ENCODE measurements around the gene CSF3R. TPM values are rescaled to one million over a fixed set of nuclear protein-coding genes. Genes with fewer than 3 reads are reported as not detected.

CSF3R gene
- total and polyA plus RNA-seq, 2 experiments from 2014 or later, result not detected

DNA sequence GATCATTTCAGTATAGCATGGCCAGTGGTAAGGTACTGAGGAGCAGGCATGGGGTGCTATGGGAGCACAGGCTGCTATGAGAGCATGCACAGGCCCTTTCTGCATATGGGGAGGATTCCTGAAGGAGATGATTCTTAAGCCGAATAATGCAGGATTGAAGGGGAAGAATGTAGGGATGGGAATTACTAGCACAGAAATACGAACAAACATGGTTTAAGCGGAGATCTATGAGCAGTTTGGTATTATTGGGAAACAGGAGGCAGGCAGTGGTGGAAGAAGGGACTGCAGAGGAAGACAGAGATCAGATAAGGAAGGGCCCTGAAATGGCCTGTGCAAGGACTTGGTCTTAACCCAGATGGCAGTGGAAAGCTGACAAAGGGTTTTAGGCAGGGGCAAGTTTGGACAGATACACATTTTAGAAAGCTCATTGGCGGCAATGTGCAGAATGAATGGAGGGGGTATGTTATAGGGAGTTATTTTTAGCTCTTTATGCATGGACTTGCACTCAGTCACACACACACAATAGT lies 34.1 kb downstream of the CSF3R start (continued):
- TF ChIP-seq CREB1 (CRISPR knock-in tag; IDR thresholded peaks at IDR 0.05; ENCODE audit: low read depth) (no peak), EZH2phosphoT487 (IDR thresholded peaks at IDR 0.05; ENCODE audit: unreplicated experiment) (no peak), ZNF114 (CRISPR knock-in tag; IDR thresholded peaks at IDR 0.05) (no peak)
- TF ChIP-seq, protein P1, sequence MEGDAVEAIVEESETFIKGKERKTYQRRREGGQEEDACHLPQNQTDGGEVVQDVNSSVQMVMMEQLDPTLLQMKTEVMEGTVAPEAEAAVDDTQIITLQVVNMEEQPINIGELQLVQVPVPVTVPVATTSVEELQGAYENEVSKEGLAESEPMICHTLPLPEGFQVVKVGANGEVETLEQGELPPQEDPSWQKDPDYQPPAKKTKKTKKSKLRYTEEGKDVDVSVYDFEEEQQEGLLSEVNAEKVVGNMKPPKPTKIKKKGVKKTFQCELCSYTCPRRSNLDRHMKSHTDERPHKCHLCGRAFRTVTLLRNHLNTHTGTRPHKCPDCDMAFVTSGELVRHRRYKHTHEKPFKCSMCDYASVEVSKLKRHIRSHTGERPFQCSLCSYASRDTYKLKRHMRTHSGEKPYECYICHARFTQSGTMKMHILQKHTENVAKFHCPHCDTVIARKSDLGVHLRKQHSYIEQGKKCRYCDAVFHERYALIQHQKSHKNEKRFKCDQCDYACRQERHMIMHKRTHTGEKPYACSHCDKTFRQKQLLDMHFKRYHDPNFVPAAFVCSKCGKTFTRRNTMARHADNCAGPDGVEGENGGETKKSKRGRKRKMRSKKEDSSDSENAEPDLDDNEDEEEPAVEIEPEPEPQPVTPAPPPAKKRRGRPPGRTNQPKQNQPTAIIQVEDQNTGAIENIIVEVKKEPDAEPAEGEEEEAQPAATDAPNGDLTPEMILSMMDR (conservative IDR thresholded peaks at IDR 0.05; ENCODE audit: low read depth in 2 of 2), result no peak

DNA sequence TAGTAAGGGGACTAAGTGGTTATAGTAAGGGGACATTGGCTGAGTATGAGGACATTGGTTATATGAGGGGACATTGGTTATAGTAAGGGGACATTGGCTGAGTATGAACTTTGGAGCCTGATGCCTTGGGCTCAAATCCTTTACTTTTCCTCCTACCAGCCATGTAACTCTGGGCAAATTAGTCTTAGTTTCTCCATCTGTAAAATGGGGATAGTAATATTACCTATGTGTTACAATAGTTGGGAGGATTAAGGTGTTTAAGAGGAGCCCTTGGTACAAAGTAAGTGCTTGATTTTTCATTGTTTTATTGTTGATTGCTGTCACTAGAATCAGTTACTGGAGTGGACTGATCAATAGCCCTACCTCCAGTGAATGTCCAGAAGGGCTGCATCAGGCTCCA lies 35.3 kb downstream of the CSF3R start:
- Histone ChIP-seq H3K27me3 (ENCODE audit: insufficient read depth) (no peaks in the 10 kb centered on the region), H3K4me1 (ENCODE audit: insufficient read depth) (no peaks in the 10 kb centered on the region; the same call in 1 of the 2 replicates), H3K9me2 (ENCODE audit: insufficient read depth) (no peaks in the 10 kb centered on the region), H3K4me3 (no peak overlapping the region), H3K79me2 (replicated peaks; ENCODE audit: insufficient read depth) (no peaks in the 10 kb centered on the region), H3K4me2 (no peak overlapping the region), H3K27ac (ENCODE audit: low read depth) (no peak overlapping the region), H3K36me3 (ENCODE audit: insufficient read depth) (no peaks in the 10 kb centered on the region), H2AFZ (no peak overlapping the region), H4K20me1 (replicated peaks; ENCODE audit: insufficient read depth) (no peaks in the 10 kb centered on the region), H3F3A (replicated peaks; ENCODE audit: low read depth) (no peaks in the 10 kb centered on the region)
- TF ChIP-seq, protein P2, sequence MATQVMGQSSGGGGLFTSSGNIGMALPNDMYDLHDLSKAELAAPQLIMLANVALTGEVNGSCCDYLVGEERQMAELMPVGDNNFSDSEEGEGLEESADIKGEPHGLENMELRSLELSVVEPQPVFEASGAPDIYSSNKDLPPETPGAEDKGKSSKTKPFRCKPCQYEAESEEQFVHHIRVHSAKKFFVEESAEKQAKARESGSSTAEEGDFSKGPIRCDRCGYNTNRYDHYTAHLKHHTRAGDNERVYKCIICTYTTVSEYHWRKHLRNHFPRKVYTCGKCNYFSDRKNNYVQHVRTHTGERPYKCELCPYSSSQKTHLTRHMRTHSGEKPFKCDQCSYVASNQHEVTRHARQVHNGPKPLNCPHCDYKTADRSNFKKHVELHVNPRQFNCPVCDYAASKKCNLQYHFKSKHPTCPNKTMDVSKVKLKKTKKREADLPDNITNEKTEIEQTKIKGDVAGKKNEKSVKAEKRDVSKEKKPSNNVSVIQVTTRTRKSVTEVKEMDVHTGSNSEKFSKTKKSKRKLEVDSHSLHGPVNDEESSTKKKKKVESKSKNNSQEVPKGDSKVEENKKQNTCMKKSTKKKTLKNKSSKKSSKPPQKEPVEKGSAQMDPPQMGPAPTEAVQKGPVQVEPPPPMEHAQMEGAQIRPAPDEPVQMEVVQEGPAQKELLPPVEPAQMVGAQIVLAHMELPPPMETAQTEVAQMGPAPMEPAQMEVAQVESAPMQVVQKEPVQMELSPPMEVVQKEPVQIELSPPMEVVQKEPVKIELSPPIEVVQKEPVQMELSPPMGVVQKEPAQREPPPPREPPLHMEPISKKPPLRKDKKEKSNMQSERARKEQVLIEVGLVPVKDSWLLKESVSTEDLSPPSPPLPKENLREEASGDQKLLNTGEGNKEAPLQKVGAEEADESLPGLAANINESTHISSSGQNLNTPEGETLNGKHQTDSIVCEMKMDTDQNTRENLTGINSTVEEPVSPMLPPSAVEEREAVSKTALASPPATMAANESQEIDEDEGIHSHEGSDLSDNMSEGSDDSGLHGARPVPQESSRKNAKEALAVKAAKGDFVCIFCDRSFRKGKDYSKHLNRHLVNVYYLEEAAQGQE (IDR thresholded peaks at IDR 0.05; ENCODE audit: unreplicated experiment), result no peak
- TF ChIP-seq EZH2phosphoT487 (IDR thresholded peaks at IDR 0.05; ENCODE audit: unreplicated experiment) (no peak), POLR2AphosphoS5 (IDR thresholded peaks at IDR 0.05; ENCODE audit: low read depth) (no peak), EZH2 (IDR thresholded peaks at IDR 0.05; ENCODE audit: low read depth, unreplicated experiment) (no peak), CREB1 (CRISPR knock-in tag; IDR thresholded peaks at IDR 0.05; ENCODE audit: low read depth) (no peak), STAT1 (IDR thresholded peaks at IDR 0.05; ENCODE audit: unreplicated experiment) (no peak)
- Mint-ChIP-seq H3K27me3 (ENCODE audit: insufficient read depth, low read depth, poor library complexity) (peaks cover 11% of the 10 kb centered on the region), H3K4me3 (no peak overlapping the region), H3K4me1 (peaks cover 17% of the 10 kb centered on the region), H3K36me3 (ENCODE audit: low read depth) (no peaks in the 10 kb centered on the region; the same call in 2 of the 3 replicates), H3K9me3 (no peaks in the 10 kb centered on the region), H3K27ac (no peak overlapping the region)
- DNase-seq (ENCODE audit: low spot score), result no peak
- no peak for ATAC-seq
